Esophagus muscularis mucosa (tissue), 4 donors: ENCODE data around the gene MBTPS1. TPM values are rescaled to one million over a fixed set of nuclear protein-coding genes. Genes with fewer than 3 reads are reported as not detected.

Experiments used
- DNase-seq: peaks from one replicate; pipeline ENCODE4 v3.0.0-alpha.2; 2017; ENCODE audit errors: extremely low spot score
- H3K27ac ChIP-seq, 4 donors: fragments of 200-600 bp; sonication (generic); replicated peaks in 1 of 4; 1 replicate in 3 of 4; 2 replicates in 1 of 4; pipeline ENCODE4 v1.5.1; 2016 to 2019; ENCODE audit warnings: mild to moderate bottlenecking in 1 of 4
- H3K27me3 ChIP-seq, 4 donors: fragments of 200-600 bp; sonication (generic); one replicate each; pipeline versions ENCODE4 v1.5.1 to v1.6.0; 2016 to 2019
- H3K36me3 ChIP-seq, 4 donors: fragments of 200-600 bp; sonication (generic); one replicate each; pipeline ENCODE4 v1.5.1; 2016 to 2019
- H3K4me1 ChIP-seq, 4 donors: fragments of 200-600 bp; sonication (generic); one replicate each; pipeline ENCODE4 v1.5.1; 2016 to 2019
- H3K4me3 ChIP-seq, 4 donors: fragments of 200-600 bp; sonication (generic); 1 replicate in 2 of 4; 2 replicates in 2 of 4; pipeline ENCODE4 v1.5.1; 2016 to 2019; ENCODE audit warnings: mild to moderate bottlenecking in 4 of 4, moderate library complexity in 1 of 4
- H3K9me3 ChIP-seq, 4 donors: fragments of 200-600 bp; sonication (generic); 1 replicate in 3 of 4; 2 replicates in 1 of 4; pipeline ENCODE4 v1.5.1; 2016 to 2019
- EP300 ChIP-seq: sonication (generic); formaldehyde crosslinking; IDR thresholded peaks from one replicate; pipeline ENCODE4 v1.6.1; 2017; ENCODE audit warnings: antibody characterized with exemption
- POLR2A ChIP-seq: fragments of 450-650 bp; IDR thresholded peaks from one replicate; pipeline ENCODE4 v1.6.1; 2017; ENCODE audit warnings: antibody characterized with exemption, moderate library complexity, mild to moderate bottlenecking, low read depth
- POLR2AphosphoS5 ChIP-seq, 2 donors: sonication (generic); formaldehyde crosslinking; IDR thresholded peaks; one replicate each; pipeline ENCODE4 v1.6.1; 2017; ENCODE audit warnings: antibody characterized with exemption in 2 of 2
- WGBS: methylation state at CpG from one replicate; pipeline ENCODE4 v1.1.5; 2018; 5-methylcytosine and 5-hydroxymethylcytosine counted together
- intact Hi-C: fragments of 100-400 bp; cut with DNase I; formaldehyde crosslinking; loops from one replicate; pipeline ENCODE4 v1.15.1; 2023
- total RNA-seq, 4 donors: library from RNA; depleted of rRNA; stranded (reverse); fragments of >200 nt; gene quantifications; one replicate each; pipeline versions ENCODE4 v1.1.0 to v1.2.1, GENCODE V29; 2016
- TF ChIP-seq, protein P1 (sequence below), 3 experiments: fragments of 200-600 bp in 2 of 3; fragments of 450-650 bp in 1 of 3; sonication (generic) in 2 of 3; IDR thresholded peaks; one replicate each; pipeline ENCODE4 v1.5.1; 2017 to 2019; ENCODE audit warnings: antibody characterized with exemption in 3 of 3, mild to moderate bottlenecking in 2 of 3, moderate library complexity in 1 of 3

Gene MBTPS1
- total RNA-seq, 4 donors from 2014 or later, result 72.4 to 86.6 (median 82.6) TPM

GRCh38 chr16:84098939-84099338 is 17.8 kb downstream of the MBTPS1 start:
- intact Hi-C loops, result no loop called here
- no peak for DNase-seq
- Histone ChIP-seq H3K27ac (no peak overlapping the region), H3K36me3 (peaks cover 28 to 77% (median 61%) of the 10 kb centered on the region in 4 donors), H3K4me1 (peaks cover 5 to 8% (median 7%) of the 10 kb centered on the region in 4 donors), H3K4me3 (no peak overlapping the region), H3K27me3 (no peaks in the 10 kb centered on the region), H3K9me3 (no peaks in the 10 kb centered on the region)
- TF ChIP-seq, protein P1, sequence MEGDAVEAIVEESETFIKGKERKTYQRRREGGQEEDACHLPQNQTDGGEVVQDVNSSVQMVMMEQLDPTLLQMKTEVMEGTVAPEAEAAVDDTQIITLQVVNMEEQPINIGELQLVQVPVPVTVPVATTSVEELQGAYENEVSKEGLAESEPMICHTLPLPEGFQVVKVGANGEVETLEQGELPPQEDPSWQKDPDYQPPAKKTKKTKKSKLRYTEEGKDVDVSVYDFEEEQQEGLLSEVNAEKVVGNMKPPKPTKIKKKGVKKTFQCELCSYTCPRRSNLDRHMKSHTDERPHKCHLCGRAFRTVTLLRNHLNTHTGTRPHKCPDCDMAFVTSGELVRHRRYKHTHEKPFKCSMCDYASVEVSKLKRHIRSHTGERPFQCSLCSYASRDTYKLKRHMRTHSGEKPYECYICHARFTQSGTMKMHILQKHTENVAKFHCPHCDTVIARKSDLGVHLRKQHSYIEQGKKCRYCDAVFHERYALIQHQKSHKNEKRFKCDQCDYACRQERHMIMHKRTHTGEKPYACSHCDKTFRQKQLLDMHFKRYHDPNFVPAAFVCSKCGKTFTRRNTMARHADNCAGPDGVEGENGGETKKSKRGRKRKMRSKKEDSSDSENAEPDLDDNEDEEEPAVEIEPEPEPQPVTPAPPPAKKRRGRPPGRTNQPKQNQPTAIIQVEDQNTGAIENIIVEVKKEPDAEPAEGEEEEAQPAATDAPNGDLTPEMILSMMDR (IDR thresholded peaks at IDR 0.05), result no peak
- no peak for TF ChIP-seq EP300
- no peak for TF ChIP-seq POLR2AphosphoS5 (IDR thresholded peaks at IDR 0.05)
- no peak for TF ChIP-seq POLR2A
- WGBS, result 96% methylated on average over 7 of the region's 7 CpGs

- Histone ChIP-seq H3K27me3 (no peaks in the 10 kb centered on the region), H3K4me1 (no peaks in the 10 kb centered on the region), H3K9me3 (no peaks in the 10 kb centered on the region), H3K36me3 (peaks cover 52 to 96% (median 82%) of the 10 kb centered on the region in 4 donors), H3K27ac (no peak overlapping the region), H3K4me3 (no peak overlapping the region)
- TF ChIP-seq EP300 (no peak), POLR2AphosphoS5 (IDR thresholded peaks at IDR 0.05) (no peak), POLR2A (no peak)
- TF ChIP-seq, protein P1 (IDR thresholded peaks at IDR 0.05), result no peak
- no peak for DNase-seq
- intact Hi-C loops, result no loop called here
- 71% methylated on average over 4 of the region's 4 CpGs for WGBS
These were observed 20.2 kb downstream of the MBTPS1 start for GRCh38 chr16:84096447-84097005.

DNA sequence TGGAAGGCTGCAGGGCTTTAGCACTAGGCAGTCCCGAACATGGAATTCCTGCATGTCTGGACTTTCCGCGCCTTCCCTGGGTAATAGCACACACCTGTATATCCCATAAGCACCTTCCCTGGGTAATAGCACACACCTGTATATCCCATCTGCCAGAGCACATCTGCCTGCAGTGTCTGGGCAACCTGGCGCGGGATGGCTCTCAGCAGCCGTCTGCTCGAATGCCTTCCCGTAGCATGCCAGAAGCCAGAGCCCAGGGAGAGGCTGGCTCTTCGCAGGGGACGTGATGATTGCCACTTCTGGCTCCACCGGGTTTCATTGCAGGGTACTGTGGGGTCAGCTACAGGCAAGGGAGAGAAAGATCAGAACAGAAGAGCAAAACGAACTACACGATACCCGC is 21.3 kb downstream of the MBTPS1 start:
- DNase-seq, result no peak
- Histone ChIP-seq H3K4me1 (no peaks in the 10 kb centered on the region), H3K4me3 (no peak overlapping the region), H3K9me3 (no peaks in the 10 kb centered on the region), H3K36me3 (peaks cover 60 to 96% (median 82%) of the 10 kb centered on the region in 4 donors), H3K27ac (no peak overlapping the region), H3K27me3 (no peaks in the 10 kb centered on the region)
- intact Hi-C loops, result no loop called here
- WGBS, result 89% methylated on average over 13 of the region's 14 CpGs
- TF ChIP-seq, protein P1 (IDR thresholded peaks at IDR 0.05), result no peak
- TF ChIP-seq POLR2AphosphoS5 (IDR thresholded peaks at IDR 0.05) (no peak), POLR2A (no peak), EP300 (no peak)

GRCh38 chr16:84093879-84094270 is 22.9 kb downstream of the MBTPS1 start:
- Histone ChIP-seq H3K4me3 (no peak overlapping the region), H3K27ac (no peak overlapping the region), H3K36me3 (peaks cover 71 to 96% (median 89%) of the 10 kb centered on the region in 4 donors), H3K9me3 (no peaks in the 10 kb centered on the region), H3K27me3 (no peaks in the 10 kb centered on the region), H3K4me1 (no peaks in the 10 kb centered on the region)
- DNase-seq, result no peak
- TF ChIP-seq POLR2A (no peak), POLR2AphosphoS5 (IDR thresholded peaks at IDR 0.05) (no peak), EP300 (no peak)
- TF ChIP-seq, protein P1 (IDR thresholded peaks at IDR 0.05), result no peak
- intact Hi-C loops, result no loop called here
- WGBS, result 90% methylated on average over 4 of the region's 4 CpGs
